ENCODE measurements around the gene RIMS3.
A peak's percentile ranks its signal among the peaks of the same experiment; 100 is the strongest.

RIMS3 gene

GRCh38 chr1:40595623-40596022 lies 69.9 kb downstream of the RIMS3 start:
- Histone ChIP-seq H3K36me3 (no peaks in the 10 kb centered on the region), H3K27ac (no peak overlapping the region), H3K27me3 (ENCODE audit: insufficient read depth, low read depth, severe bottlenecking) (no peaks in the 10 kb centered on the region), H3K9me3 (ENCODE audit: severe bottlenecking) (peaks cover 3% of the 10 kb centered on the region), H3K4me3 (ENCODE audit: low read depth, low read length) (no peak overlapping the region)
- DNase-seq, result peak; percentile 22
- peak; percentile 38 for TF ChIP-seq CTCF (IDR thresholded peaks at IDR 0.05; ENCODE audit: low read depth, low read length)

GRCh38 chr1:40594187-40594531 lies 71.3 kb downstream of the RIMS3 start:
- Histone ChIP-seq H3K36me3 (no peaks in the 10 kb centered on the region), H3K4me3 (ENCODE audit: low read depth, low read length) (no peak overlapping the region), H3K27ac (no peak overlapping the region), H3K27me3 (ENCODE audit: insufficient read depth, low read depth, severe bottlenecking) (no peaks in the 10 kb centered on the region), H3K9me3 (ENCODE audit: severe bottlenecking) (peaks cover 3% of the 10 kb centered on the region)
- no peak for DNase-seq
- no peak for TF ChIP-seq CTCF (IDR thresholded peaks at IDR 0.05; ENCODE audit: low read depth, low read length)

- no peaks in the 10 kb centered on the region for H3K36me3 ChIP-seq
- TF ChIP-seq CTCF (IDR thresholded peaks at IDR 0.05; ENCODE audit: low read depth, low read length), result no peak
- no peak overlapping the region for H3K4me3 ChIP-seq (ENCODE audit: low read depth, low read length)
- no peak overlapping the region for H3K27ac ChIP-seq
- H3K9me3 ChIP-seq (ENCODE audit: severe bottlenecking), result peaks cover 3% of the 10 kb centered on the region
- DNase-seq, result no peak
- H3K27me3 ChIP-seq (ENCODE audit: insufficient read depth, low read depth, severe bottlenecking), result no peaks in the 10 kb centered on the region
Measured at GRCh38 chr1:40593449-40594186, 71.9 kb downstream of the RIMS3 start.

- Histone ChIP-seq H3K27me3 (ENCODE audit: insufficient read depth, low read depth, severe bottlenecking) (no peaks in the 10 kb centered on the region), H3K9me3 (ENCODE audit: severe bottlenecking) (peaks cover 3% of the 10 kb centered on the region), H3K27ac (no peak overlapping the region), H3K4me3 (ENCODE audit: low read depth, low read length) (no peak overlapping the region), H3K36me3 (no peaks in the 10 kb centered on the region)
- TF ChIP-seq CTCF (IDR thresholded peaks at IDR 0.05; ENCODE audit: low read depth, low read length), result peak; percentile 58
- no peak for DNase-seq
Measured at GRCh38 chr1:40592107-40592803, 73.2 kb downstream of the RIMS3 start.

DNA sequence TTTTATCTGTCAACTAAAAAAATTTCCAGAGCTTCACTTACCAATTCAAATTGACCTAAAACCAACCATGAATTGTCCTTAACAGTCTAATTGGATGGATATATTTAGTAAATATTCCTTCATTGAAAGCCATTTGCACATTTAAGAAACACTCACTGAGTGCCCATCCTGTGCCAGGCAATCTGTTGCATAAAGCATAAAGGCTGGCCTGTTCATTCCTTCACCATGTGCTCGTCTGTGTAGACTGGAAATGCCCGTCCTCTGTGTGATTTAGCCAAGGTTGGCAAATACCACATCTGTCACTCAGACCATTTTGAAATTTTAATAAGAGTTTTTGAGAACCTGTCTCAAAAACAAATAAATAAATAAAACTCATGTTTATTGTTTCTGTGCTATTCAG lies 76.9 kb downstream of the RIMS3 start:
- Histone ChIP-seq H3K27ac (no peak overlapping the region), H3K36me3 (no peaks in the 10 kb centered on the region), H3K9me3 (ENCODE audit: severe bottlenecking) (no peaks in the 10 kb centered on the region), H3K27me3 (ENCODE audit: insufficient read depth, low read depth, severe bottlenecking) (no peaks in the 10 kb centered on the region), H3K4me3 (ENCODE audit: low read depth, low read length) (no peak overlapping the region)
- DNase-seq, result no peak
- no peak for TF ChIP-seq CTCF (IDR thresholded peaks at IDR 0.05; ENCODE audit: low read depth, low read length)
